Hepatocyte (in vitro differentiated cells): ENCODE data around the gene RPS6KA1. TPM values are rescaled to one million over a fixed set of nuclear protein-coding genes. Genes with fewer than 3 reads are reported as not detected.

Experiments
- DNase-seq: peaks from one replicate; pipeline ENCODE4 v3.0.0-alpha.2; 2016; ENCODE audit warnings: low spot score
- H2AFZ ChIP-seq: fragments of 200-600 bp; sonication (generic); 2 replicates; pipeline ENCODE4 v1.6.0; 2016; ENCODE audit warnings: antibody characterized with exemption, mild to moderate bottlenecking
- H3K27ac ChIP-seq: fragments of 200-600 bp; sonication (generic); 2 replicates; pipeline ENCODE4 v1.5.1; 2016; ENCODE audit warnings: mild to moderate bottlenecking
- H3K27me3 ChIP-seq: fragments of 200-600 bp; sonication (generic); 2 replicates; pipeline ENCODE4 v1.6.1; 2016
- H3K36me3 ChIP-seq: fragments of 200-600 bp; sonication (generic); replicated peaks from 2 replicates; pipeline ENCODE4 v1.5.1; 2016; ENCODE audit warnings: low read depth; ENCODE audit not compliant: insufficient read depth
- H3K4me1 ChIP-seq: fragments of 200-600 bp; sonication (generic); 2 replicates; pipeline ENCODE4 v1.5.1; 2016; ENCODE audit warnings: mild to moderate bottlenecking, moderate library complexity; ENCODE audit not compliant: insufficient read depth
- H3K4me2 ChIP-seq: fragments of 200-600 bp; sonication (generic); 2 replicates; pipeline ENCODE4 v1.6.0; 2016
- H3K4me3 ChIP-seq: fragments of 200-600 bp; sonication (generic); 2 replicates; pipeline ENCODE4 v1.5.1; 2016; ENCODE audit warnings: mild to moderate bottlenecking
- H3K79me2 ChIP-seq: fragments of 200-600 bp; sonication (generic); 2 replicates; pipeline ENCODE4 v1.6.0; 2017; ENCODE audit warnings: mild to moderate bottlenecking
- H3K9me2 ChIP-seq: fragments of 200-600 bp; sonication (generic); replicated peaks from 2 replicates; pipeline ENCODE4 v1.6.0; 2017; ENCODE audit warnings: mild to moderate bottlenecking; ENCODE audit not compliant: insufficient read depth
- H3K9me3 ChIP-seq: fragments of 200-600 bp; sonication (generic); 2 replicates; pipeline ENCODE4 v1.5.1; 2016; ENCODE audit warnings: low read depth, mild to moderate bottlenecking
- H4K20me1 ChIP-seq: fragments of 200-600 bp; sonication (generic); 2 replicates; pipeline ENCODE4 v1.6.0; 2016; ENCODE audit warnings: mild to moderate bottlenecking; ENCODE audit not compliant: insufficient read depth, poor library complexity, severe bottlenecking
- CTCF ChIP-seq: fragments of 200-600 bp; sonication (generic); IDR thresholded peaks from 2 replicates; pipeline ENCODE4 v1.5.1; 2016; ENCODE audit warnings: antibody characterized with exemption, mild to moderate bottlenecking; ENCODE audit not compliant: poor library complexity
- EZH2 ChIP-seq: fragments of 200-600 bp; sonication (generic); IDR thresholded peaks from 2 replicates; pipeline ENCODE4 v1.6.1; 2016; ENCODE audit warnings: antibody characterized with exemption, mild to moderate bottlenecking, borderline replicate concordance
- EZH2phosphoT487 ChIP-seq: fragments of 200-600 bp; sonication (generic); IDR thresholded peaks from one replicate; pipeline ENCODE4 v1.6.1; 2018; ENCODE audit warnings: antibody characterized with exemption, mild to moderate bottlenecking, low read depth, moderate library complexity; ENCODE audit not compliant: unreplicated experiment, severe bottlenecking
- WGBS: methylation state at CpG from one replicate; pipeline ENCODE4 v1.1.6; 2016; ENCODE audit warnings: low lambda C conversion rate; ENCODE audit errors: missing lambda C conversion rate; 5-methylcytosine and 5-hydroxymethylcytosine counted together
- polyA plus RNA-seq: library from polyadenylated mRNA; unstranded; fragments of >200 nt; fragmentation: Nextera tagmentation; extraction: Ambion mirVana; gene quantifications from 2 replicates; pipeline ENCODE4 v1.2.1, GENCODE V29; 2016
- total RNA-seq: library from RNA; depleted of rRNA; stranded (reverse); fragments of >200 nt; gene quantifications from 2 replicates; pipeline ENCODE4 v1.2.3, GENCODE V29; 2014

The RPS6KA1 gene
- total and polyA plus RNA-seq, 2 experiments from 2014 or later = 30.2 to 30.6 TPM

GRCh38 chr1:26556111-26556510, 26.6 kb downstream of the RPS6KA1 start:
- Histone ChIP-seq H3K9me2 (no peaks in the 10 kb centered on the region), H3K4me3 (no peak overlapping the region), H3K27ac (no peak overlapping the region), H3K4me1 (no peaks in the 10 kb centered on the region), H3K27me3 (no peaks in the 10 kb centered on the region), H3K36me3 (no peaks in the 10 kb centered on the region), H4K20me1 (no peaks in the 10 kb centered on the region), H3K79me2 (no peaks in the 10 kb centered on the region), H3K9me3 (no peaks in the 10 kb centered on the region), H2AFZ (no peak overlapping the region), H3K4me2 (no peak overlapping the region)
- 78% methylated on average over 2 of the region's 2 CpGs for WGBS
- no peak for DNase-seq
- TF ChIP-seq EZH2phosphoT487 (no peak), CTCF (no peak), EZH2 (no peak)

DNA sequence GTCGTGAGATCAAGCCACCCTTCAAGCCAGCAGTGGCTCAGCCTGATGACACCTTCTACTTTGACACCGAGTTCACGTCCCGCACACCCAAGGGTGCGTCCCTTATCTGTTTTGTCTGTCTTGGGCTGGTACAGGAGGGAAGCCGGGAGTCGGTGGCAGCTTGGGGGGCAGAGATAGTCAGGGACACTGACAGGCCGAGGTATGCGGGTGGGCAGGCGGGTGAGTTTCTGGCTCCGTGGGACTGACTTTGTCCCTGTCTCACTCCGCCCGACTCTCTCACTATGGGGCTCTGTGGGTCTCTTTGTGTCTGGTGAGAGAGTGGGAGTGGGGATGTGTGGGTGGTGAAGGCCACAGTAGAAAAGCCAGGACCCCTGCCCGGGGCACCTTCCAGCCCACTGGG, 27.4 kb downstream of the RPS6KA1 start:
- H3K4me1 ChIP-seq = no peaks in the 10 kb centered on the region
- no peaks in the 10 kb centered on the region for H3K9me3 ChIP-seq
- no peaks in the 10 kb centered on the region for H3K36me3 ChIP-seq
- 96% methylated on average over 14 of the region's 14 CpGs for WGBS
- no peak overlapping the region for H3K4me3 ChIP-seq
- no peaks in the 10 kb centered on the region for H3K9me2 ChIP-seq
- H3K27me3 ChIP-seq = no peaks in the 10 kb centered on the region
- no peaks in the 10 kb centered on the region for H3K79me2 ChIP-seq
- DNase-seq = no peak
- no peaks in the 10 kb centered on the region for H4K20me1 ChIP-seq
- H2AFZ ChIP-seq = no peak overlapping the region
- TF ChIP-seq EZH2phosphoT487 = no peak
- no peak for TF ChIP-seq CTCF
- TF ChIP-seq EZH2 = no peak
- no peak overlapping the region for H3K27ac ChIP-seq
- H3K4me2 ChIP-seq = no peak overlapping the region

DNA sequence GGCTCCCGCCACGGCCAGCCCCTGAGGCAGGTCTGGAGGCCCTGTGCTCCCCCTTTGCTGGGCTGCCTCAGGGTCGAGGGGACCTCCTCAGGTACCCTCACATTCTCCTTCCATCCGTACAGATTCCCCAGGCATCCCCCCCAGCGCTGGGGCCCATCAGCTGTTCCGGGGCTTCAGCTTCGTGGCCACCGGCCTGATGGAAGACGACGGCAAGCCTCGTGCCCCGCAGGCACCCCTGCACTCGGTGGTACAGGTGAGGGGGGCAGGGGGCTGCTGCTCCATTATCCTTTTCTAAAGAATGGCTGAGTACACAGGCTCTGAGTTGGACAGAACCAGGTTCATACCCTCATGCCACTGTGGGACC, 29.1 kb downstream of the RPS6KA1 start:
- Histone ChIP-seq H3K9me3 (no peaks in the 10 kb centered on the region), H3K4me2 (no peak overlapping the region), H3K4me3 (no peak overlapping the region), H3K9me2 (no peaks in the 10 kb centered on the region), H3K27me3 (no peaks in the 10 kb centered on the region), H3K4me1 (no peaks in the 10 kb centered on the region), H2AFZ (no peak overlapping the region), H3K79me2 (no peaks in the 10 kb centered on the region), H3K27ac (no peak overlapping the region), H4K20me1 (no peaks in the 10 kb centered on the region), H3K36me3 (no peaks in the 10 kb centered on the region)
- TF ChIP-seq CTCF (no peak), EZH2 (no peak), EZH2phosphoT487 (no peak)
- WGBS = 93% methylated on average over 13 of the region's 13 CpGs
- no peak for DNase-seq

- no peaks in the 10 kb centered on the region for H4K20me1 ChIP-seq
- H3K79me2 ChIP-seq = no peaks in the 10 kb centered on the region
- no peak overlapping the region for H2AFZ ChIP-seq
- no peaks in the 10 kb centered on the region for H3K9me2 ChIP-seq
- H3K36me3 ChIP-seq = no peaks in the 10 kb centered on the region
- WGBS = 98% methylated on average over 3 of the region's 3 CpGs
- no peaks in the 10 kb centered on the region for H3K9me3 ChIP-seq
- no peak overlapping the region for H3K27ac ChIP-seq
- no peak for TF ChIP-seq EZH2
- TF ChIP-seq EZH2phosphoT487 = no peak
- no peak for TF ChIP-seq CTCF
- no peak overlapping the region for H3K4me2 ChIP-seq
- no peaks in the 10 kb centered on the region for H3K27me3 ChIP-seq
- no peak for DNase-seq
- H3K4me3 ChIP-seq = no peak overlapping the region
- no peaks in the 10 kb centered on the region for H3K4me1 ChIP-seq
Observed at GRCh38 chr1:26560403-26560780, 30.8 kb downstream of the RPS6KA1 start.
